ENCODE results near the gene CCDC142.

Gene CCDC142

GRCh38 chr2:74513605-74514367, 31.0 kb upstream of the CCDC142 start:
- no peak for DNase-seq

GRCh38 chr2:74512744-74513604, 30.2 kb upstream of the CCDC142 start:
- DNase-seq = no peak

- DNase-seq = no peak
Observed at GRCh38 chr2:74511104-74511989, 28.5 kb upstream of the CCDC142 start.

GRCh38 chr2:74510272-74510671, 27.5 kb upstream of the CCDC142 start:
- no peak for DNase-seq

- peak; percentile 34 for DNase-seq
Observed at GRCh38 chr2:74507926-74508520, 25.2 kb upstream of the CCDC142 start.

GRCh38 chr2:74507145-74507925, 24.5 kb upstream of the CCDC142 start, which contains the start of gene PCGF1:
Gene PCGF1 (minus strand): TSS chr2:74507695. CDS start chr2:74507668, 27 bp downstream.
- peak; percentile 96 for DNase-seq

GRCh38 chr2:74505448-74506246, 22.8 kb upstream of the CCDC142 start:
- DNase-seq = no peak

GRCh38 chr2:74504591-74504990, 21.8 kb upstream of the CCDC142 start:
- DNase-seq = no peak

- no peak for DNase-seq
Observed at GRCh38 chr2:74503506-74504475, 21.0 kb upstream of the CCDC142 start.

- peak; percentile 49 for DNase-seq
Observed at GRCh38 chr2:74502720-74503505, 20.1 kb upstream of the CCDC142 start.

GRCh38 chr2:74502147-74502719, 19.4 kb upstream of the CCDC142 start:
- DNase-seq = no peak

GRCh38 chr2:74501335-74502071, 18.7 kb upstream of the CCDC142 start:
- DNase-seq = no peak

GRCh38 chr2:74500578-74500946, 17.8 kb upstream of the CCDC142 start:
- DNase-seq = no peak

GRCh38 chr2:74499940-74500577, 17.3 kb upstream of the CCDC142 start:
- DNase-seq = no peak

- no peak for DNase-seq
Observed at GRCh38 chr2:74499267-74499939, 16.6 kb upstream of the CCDC142 start, which contains the start of gene LBX2. Gene LBX2 (minus strand): TSS chr2:74499603. CDS start chr2:74499537, 66 bp downstream.
